ENCODE results near the gene SUGCT.

SUGCT gene

GRCh38 chr7:40714363-40715052 lies 579.7 kb downstream of the SUGCT start:
- Mint-ChIP-seq H3K4me3 (no peak overlapping the region), H3K9me3 (no peaks in the 10 kb centered on the region), H3K4me1 (ENCODE audit: low read depth) (peaks cover 6% of the 10 kb centered on the region), H3K27ac (no peak overlapping the region), H3K36me3 (ENCODE audit: low read depth) (no peaks in the 10 kb centered on the region), H3K27me3 (ENCODE audit: low read depth) (no peaks in the 10 kb centered on the region)

GRCh38 chr7:40715053-40715430 lies 580.2 kb downstream of the SUGCT start:
- H3K9me3 Mint-ChIP-seq: no peaks in the 10 kb centered on the region
- H3K27ac Mint-ChIP-seq: no peak overlapping the region
- H3K36me3 Mint-ChIP-seq (ENCODE audit: low read depth): no peaks in the 10 kb centered on the region
- no peaks in the 10 kb centered on the region for H3K27me3 Mint-ChIP-seq (ENCODE audit: low read depth)
- H3K4me1 Mint-ChIP-seq (ENCODE audit: low read depth): peaks cover 6% of the 10 kb centered on the region
- H3K4me3 Mint-ChIP-seq: no peak overlapping the region

GRCh38 chr7:40716052-40716451 lies 581.2 kb downstream of the SUGCT start:
- Mint-ChIP-seq H3K9me3 (no peaks in the 10 kb centered on the region), H3K36me3 (ENCODE audit: low read depth) (no peaks in the 10 kb centered on the region), H3K27me3 (ENCODE audit: low read depth) (no peaks in the 10 kb centered on the region), H3K4me3 (no peak overlapping the region), H3K4me1 (ENCODE audit: low read depth) (peaks cover 6% of the 10 kb centered on the region), H3K27ac (no peak overlapping the region)

- Mint-ChIP-seq H3K4me1 (ENCODE audit: low read depth) (peaks cover 6% of the 10 kb centered on the region), H3K9me3 (no peaks in the 10 kb centered on the region), H3K27ac (no peak overlapping the region), H3K36me3 (ENCODE audit: low read depth) (no peaks in the 10 kb centered on the region), H3K27me3 (ENCODE audit: low read depth) (no peaks in the 10 kb centered on the region), H3K4me3 (no peak overlapping the region)
These were observed 582.4 kb downstream of the SUGCT start for GRCh38 chr7:40717242-40717641.

GRCh38 chr7:40720416-40720815 lies 585.6 kb downstream of the SUGCT start:
- Mint-ChIP-seq H3K9me3 (no peaks in the 10 kb centered on the region), H3K27ac (no peak overlapping the region), H3K4me1 (ENCODE audit: low read depth) (peaks cover 6% of the 10 kb centered on the region), H3K4me3 (no peak overlapping the region), H3K27me3 (ENCODE audit: low read depth) (no peaks in the 10 kb centered on the region), H3K36me3 (ENCODE audit: low read depth) (no peaks in the 10 kb centered on the region)

- Mint-ChIP-seq H3K27me3 (ENCODE audit: low read depth) (no peaks in the 10 kb centered on the region), H3K27ac (no peak overlapping the region), H3K4me3 (no peak overlapping the region)
These were observed 586.6 kb downstream of the SUGCT start for GRCh38 chr7:40721342-40721949.

GRCh38 chr7:40722242-40722641 lies 587.4 kb downstream of the SUGCT start:
- Mint-ChIP-seq H3K4me3 (no peak overlapping the region), H3K27me3 (ENCODE audit: low read depth) (no peaks in the 10 kb centered on the region), H3K27ac (no peak overlapping the region), H3K9me3 (no peaks in the 10 kb centered on the region), H3K36me3 (ENCODE audit: low read depth) (no peaks in the 10 kb centered on the region), H3K4me1 (ENCODE audit: low read depth) (peaks cover 3% of the 10 kb centered on the region)

More at GRCh38 chr7:40721342-40721949, 586.6 kb downstream of the SUGCT start:
- Mint-ChIP-seq H3K4me1 (ENCODE audit: low read depth) (peaks cover 6% of the 10 kb centered on the region), H3K36me3 (ENCODE audit: low read depth) (no peaks in the 10 kb centered on the region), H3K9me3 (no peaks in the 10 kb centered on the region)

GRCh38 chr7:40723829-40724228 lies 589.0 kb downstream of the SUGCT start:
- Mint-ChIP-seq H3K4me3 (no peak overlapping the region), H3K36me3 (ENCODE audit: low read depth) (no peaks in the 10 kb centered on the region), H3K27me3 (ENCODE audit: low read depth) (no peaks in the 10 kb centered on the region), H3K4me1 (ENCODE audit: low read depth) (no peaks in the 10 kb centered on the region), H3K9me3 (no peaks in the 10 kb centered on the region), H3K27ac (no peak overlapping the region)

GRCh38 chr7:40726559-40726958 lies 591.8 kb downstream of the SUGCT start:
- Mint-ChIP-seq H3K36me3 (ENCODE audit: low read depth) (no peaks in the 10 kb centered on the region), H3K9me3 (no peaks in the 10 kb centered on the region), H3K27me3 (ENCODE audit: low read depth) (no peaks in the 10 kb centered on the region), H3K27ac (no peak overlapping the region), H3K4me3 (no peak overlapping the region), H3K4me1 (ENCODE audit: low read depth) (no peaks in the 10 kb centered on the region)

GRCh38 chr7:40733114-40733513 lies 598.3 kb downstream of the SUGCT start:
- H3K4me3 Mint-ChIP-seq: no peak overlapping the region
- no peaks in the 10 kb centered on the region for H3K36me3 Mint-ChIP-seq (ENCODE audit: low read depth)
- no peak overlapping the region for H3K27ac Mint-ChIP-seq
- H3K27me3 Mint-ChIP-seq (ENCODE audit: low read depth): no peaks in the 10 kb centered on the region
- no peaks in the 10 kb centered on the region for H3K9me3 Mint-ChIP-seq
- H3K4me1 Mint-ChIP-seq (ENCODE audit: low read depth): peaks cover 5% of the 10 kb centered on the region

- H3K4me1 Mint-ChIP-seq (ENCODE audit: low read depth): peaks cover 5% of the 10 kb centered on the region
- no peak overlapping the region for H3K4me3 Mint-ChIP-seq
- no peaks in the 10 kb centered on the region for H3K27me3 Mint-ChIP-seq (ENCODE audit: low read depth)
- H3K27ac Mint-ChIP-seq: no peak overlapping the region
- no peaks in the 10 kb centered on the region for H3K36me3 Mint-ChIP-seq (ENCODE audit: low read depth)
- no peaks in the 10 kb centered on the region for H3K9me3 Mint-ChIP-seq
These were observed 598.8 kb downstream of the SUGCT start for GRCh38 chr7:40733578-40733977.

- Mint-ChIP-seq H3K4me3 (no peak overlapping the region), H3K36me3 (ENCODE audit: low read depth) (no peaks in the 10 kb centered on the region), H3K27ac (no peak overlapping the region), H3K9me3 (no peaks in the 10 kb centered on the region), H3K4me1 (ENCODE audit: low read depth) (no peaks in the 10 kb centered on the region), H3K27me3 (ENCODE audit: low read depth) (no peaks in the 10 kb centered on the region)
These were observed 604.5 kb downstream of the SUGCT start for GRCh38 chr7:40739257-40739656.

- Mint-ChIP-seq H3K4me3 (no peak overlapping the region), H3K36me3 (ENCODE audit: low read depth) (no peaks in the 10 kb centered on the region), H3K4me1 (ENCODE audit: low read depth) (no peaks in the 10 kb centered on the region), H3K9me3 (no peaks in the 10 kb centered on the region), H3K27ac (no peak overlapping the region), H3K27me3 (ENCODE audit: low read depth) (no peaks in the 10 kb centered on the region)
These were observed 607.5 kb downstream of the SUGCT start for GRCh38 chr7:40742270-40742669.

GRCh38 chr7:40746841-40747556 lies 612.2 kb downstream of the SUGCT start:
- H3K9me3 Mint-ChIP-seq: no peaks in the 10 kb centered on the region
- no peaks in the 10 kb centered on the region for H3K4me1 Mint-ChIP-seq (ENCODE audit: low read depth)
- H3K27me3 Mint-ChIP-seq (ENCODE audit: low read depth): no peaks in the 10 kb centered on the region
- no peaks in the 10 kb centered on the region for H3K36me3 Mint-ChIP-seq (ENCODE audit: low read depth)
- no peak overlapping the region for H3K27ac Mint-ChIP-seq
- H3K4me3 Mint-ChIP-seq: no peak overlapping the region

- Mint-ChIP-seq H3K9me3 (no peaks in the 10 kb centered on the region), H3K36me3 (ENCODE audit: low read depth) (no peaks in the 10 kb centered on the region), H3K27ac (no peak overlapping the region), H3K4me3 (no peak overlapping the region), H3K27me3 (ENCODE audit: low read depth) (no peaks in the 10 kb centered on the region), H3K4me1 (ENCODE audit: low read depth) (no peaks in the 10 kb centered on the region)
These were observed 613.1 kb downstream of the SUGCT start for GRCh38 chr7:40747856-40748255.

All from T-helper 1 cell treated with Interleukin-12 subunit alpha and Interleukin-12 subunit beta and Interleukin-4 antibody, amounts not matched to agents 30 μg/mL and 1 μg/mL, for 36 hours (primary cell).